Heart left ventricle (tissue), 16 donors: Measurements from ENCODE around the gene OPN4. TPM values are rescaled to one million over a fixed set of nuclear protein-coding genes. Genes with fewer than 3 reads are reported as not detected.

Experiments
- ATAC-seq, 4 donors: fragments of 200-7000 bp; cut with Tn5 transposase; one replicate each; pipeline ENCODE4 v1.9.1; 2020 to 2022; ENCODE audit warnings: moderate library complexity in 4 of 4, mild to moderate bottlenecking in 3 of 4, moderate number of reproducible peaks in 1 of 4
- DNase-seq, 5 donors: peaks; one replicate each; pipeline ENCODE4 v3.0.0-alpha.2; 2020
- H3K27ac ChIP-seq, 12 donors: fragments of 200-600 bp; sonication (generic) in 4 of 12; one replicate each; pipeline versions ENCODE4 v1.5.0 to v1.8.0; 2016 to 2022; ENCODE audit warnings: mild to moderate bottlenecking in 2 of 12
- H3K27me3 ChIP-seq, 9 donors: fragments of 200-600 bp; sonication (generic) in 2 of 9; one replicate each; pipeline versions ENCODE4 v1.5.1 to v1.8.0; 2016 to 2022; ENCODE audit warnings: mild to moderate bottlenecking in 3 of 9
- H3K36me3 ChIP-seq, 9 donors: fragments of 200-600 bp; sonication (generic) in 2 of 9; one replicate each; pipeline versions ENCODE4 v1.5.0 to v1.8.0; 2018 to 2022; ENCODE audit warnings: mild to moderate bottlenecking in 2 of 9
- H3K4me1 ChIP-seq, 12 donors: fragments of 200-600 bp; sonication (generic) in 4 of 12; one replicate each; pipeline versions ENCODE4 v1.5.0 to v1.8.0; 2016 to 2022; ENCODE audit warnings: mild to moderate bottlenecking in 3 of 12
- H3K4me3 ChIP-seq, 12 donors: fragments of 200-600 bp; sonication (generic) in 4 of 12; one replicate each; pipeline versions ENCODE4 v1.5.0 to v1.8.0; 2017 to 2022; ENCODE audit warnings: mild to moderate bottlenecking in 9 of 12, moderate library complexity in 4 of 12
- H3K9me3 ChIP-seq, 12 donors: fragments of 200-600 bp; sonication (generic) in 4 of 12; one replicate each; pipeline versions ENCODE4 v1.5.0 to v1.8.0; 2016 to 2022; ENCODE audit warnings: mild to moderate bottlenecking in 1 of 12
- CTCF ChIP-seq, 12 donors: fragments of 200-600 bp; sonication (generic) in 4 of 12; IDR thresholded peaks; one replicate each; pipeline versions ENCODE4 v1.5.0 to v1.8.0; 2018 to 2022; ENCODE audit warnings: antibody characterized with exemption in 12 of 12, mild to moderate bottlenecking in 5 of 12
- POLR2A ChIP-seq, 2 donors: fragments of 450-650 bp; IDR thresholded peaks; one replicate each; pipeline ENCODE4 v1.6.1; 2017; ENCODE audit warnings: antibody characterized with exemption in 2 of 2, mild to moderate bottlenecking in 2 of 2, moderate library complexity in 2 of 2
- WGBS, 4 donors: extraction: QIAGEN DNeasy Blood & Tissue Kit in 2 of 4; methylation state at CpG; one replicate each; pipeline versions ENCODE4 v1.1.5 to v1.1.7; 2013 to 2018; 5-methylcytosine and 5-hydroxymethylcytosine counted together
- intact Hi-C, 10 donors: fragments of 100-400 bp; cut with DNase I; formaldehyde crosslinking; loops; one replicate each; pipeline versions ENCODE4 v1.11.1 to v1.14.2; 2022
- long read RNA-seq, 3 donors: library from polyadenylated mRNA; unstranded; transcript quantifications; one replicate each; pipeline ENCODE4 v2.0.0, GENCODE V29; 2020 to 2021
- polyA plus RNA-seq, 2 donors: library from polyadenylated mRNA; stranded (reverse); fragments of 200-250 nt; gene quantifications; one replicate each; pipeline ENCODE4 v1.2.3, GENCODE V29; 2013
- total RNA-seq, 9 donors: library from RNA; depleted of rRNA in 2 of 9; stranded (reverse); fragments of >200 nt in 2 of 9; fragmentation: NEBNext Ultra II Directional in 3 of 9; extraction: Animal tissue kit (Norgen Biotek cat#: 25700) in 3 of 9; gene quantifications; one replicate each; pipeline versions ENCODE4 v1.1.0 to v1.2.4, GENCODE V29; 2016 to 2023
- donor health status: ischemic (EF 13 %, LVEDD 7.1; RV severe dilation, severe dysfunction).
- donor health status: healthy with polysubstance abuse.
- donor health status: DM: no; HTN: yes; CAD: no.
- donor health status: DM: no; HTN: no; CAD: no.
- donor health status: ischemic (EF 25% LVEDD 6.9; RV normal size, moderate dysfunction).
- donor health status: ischemic (EF 25% LVEDD 5.7; RV mildly dilated, moderate dysfunction).
- donor health status: healthy.
- donor health status: DM: yes; HTN: yes; CAD: no.
- donor health status: ischemic (EF 35%, LVEDD 5.7; RV mildly dilated, moderate dysfunction).
- donor health status: nonischemic (EF 11% LVEDD 7.7; RV severe dilation, severe dysfunction).
- donor health status: DM: yes; HTN: yes; CAD: no.
- donor health status: PGD.
- donor health status: ischemic (EF 29% LVEDD 5.4; RV normal size, mild dysfunction).
- donor health status: nonischemic (EF 23%, LVEDD 6.1; RV moderate dilation, normal function).

The OPN4 gene, protein sequence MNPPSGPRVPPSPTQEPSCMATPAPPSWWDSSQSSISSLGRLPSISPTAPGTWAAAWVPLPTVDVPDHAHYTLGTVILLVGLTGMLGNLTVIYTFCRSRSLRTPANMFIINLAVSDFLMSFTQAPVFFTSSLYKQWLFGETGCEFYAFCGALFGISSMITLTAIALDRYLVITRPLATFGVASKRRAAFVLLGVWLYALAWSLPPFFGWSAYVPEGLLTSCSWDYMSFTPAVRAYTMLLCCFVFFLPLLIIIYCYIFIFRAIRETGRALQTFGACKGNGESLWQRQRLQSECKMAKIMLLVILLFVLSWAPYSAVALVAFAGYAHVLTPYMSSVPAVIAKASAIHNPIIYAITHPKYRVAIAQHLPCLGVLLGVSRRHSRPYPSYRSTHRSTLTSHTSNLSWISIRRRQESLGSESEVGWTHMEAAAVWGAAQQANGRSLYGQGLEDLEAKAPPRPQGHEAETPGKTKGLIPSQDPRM
- total RNA-seq: under 1 TPM in 3 of 9 donors, not detected in 6; 0.19 to 0.28 (median 0.25) TPM
- under 1 TPM; 0.03 to 0.08 TPM for polyA plus RNA-seq
- long read RNA-seq, donor 1, partial matches to known transcripts: 0 of 18 reads
- long read RNA-seq, donor 1, other reads (novel, unspliced or antisense): 18 of 18 reads
- long read RNA-seq, donor 2, partial matches to known transcripts: 1 of 6 reads
- long read RNA-seq, donor 2, other reads (novel, unspliced or antisense): 5 of 6 reads
- long read RNA-seq, donor 3, partial matches to known transcripts: 0 of 2 reads
- long read RNA-seq, donor 3, other reads (novel, unspliced or antisense): 2 of 2 reads

- Histone ChIP-seq H3K27ac (no peak within 1 kb of the TSS), H3K4me1 (peaks cover 0 to 51% (median 15%) of the 10 kb centered on the region in 12 donors), H3K9me3 (no peaks in the 10 kb centered on the region), H3K36me3 (no peaks in the 10 kb centered on the region), H3K4me3 (no peak within 1 kb of the TSS), H3K27me3 (no peaks in the 10 kb centered on the region)
- intact Hi-C loops: no loop called here
- DNase-seq (peak in 2 of 5 donors; percentile 14 to 27), ATAC-seq (no peak)
- WGBS, 4 donors: 86 to 96% (median 92%) methylated on average over 6 to 17 of the region's 17 CpGs
- TF ChIP-seq CTCF (IDR thresholded peaks at IDR 0.05) (no peak), POLR2A (IDR thresholded peaks at IDR 0.05) (no peak)
These were observed at the start of gene OPN4 for GRCh38 chr10:86654411-86655172. TSS of gene OPN4 (plus strand) at chr10:86654547. CDS start at chr10:86654784, 237 bp downstream.

- no peak for DNase-seq
- Histone ChIP-seq H3K4me3 (no peak overlapping the region), H3K36me3 (no peaks in the 10 kb centered on the region), H3K4me1 (no peaks in the 10 kb centered on the region), H3K27me3 (no peaks in the 10 kb centered on the region), H3K9me3 (peaks cover 0 to 22% (median 0%) of the 10 kb centered on the region in 12 donors), H3K27ac (no peak overlapping the region)
- TF ChIP-seq CTCF (IDR thresholded peaks at IDR 0.05) (no peak), POLR2A (IDR thresholded peaks at IDR 0.05) (no peak)
- intact Hi-C loops: no loop called here
- ATAC-seq: no peak
These were observed 46.7 kb upstream of the OPN4 start for GRCh38 chr10:86607674-86608073.

DNA sequence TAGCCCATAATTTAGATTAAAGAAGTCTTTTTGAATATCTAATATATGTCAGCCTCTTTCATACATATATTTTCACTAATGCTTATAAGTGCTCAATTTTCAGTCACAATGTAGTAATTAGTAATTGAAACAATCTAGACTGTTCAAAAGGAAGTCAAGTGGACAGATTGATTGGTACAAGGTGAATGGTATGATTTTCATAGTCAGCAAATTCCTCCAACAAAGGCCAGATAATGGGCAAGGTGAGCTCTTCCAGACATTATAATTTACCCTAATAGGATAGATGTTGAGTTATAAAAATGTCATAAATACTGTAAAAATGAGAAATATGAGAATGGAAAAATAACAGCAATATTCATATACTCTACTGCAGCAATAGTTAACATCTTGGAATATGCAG, 44.4 kb upstream of the OPN4 start:
- TF ChIP-seq POLR2A (IDR thresholded peaks at IDR 0.05) (no peak), CTCF (IDR thresholded peaks at IDR 0.05) (no peak)
- no peaks in the 10 kb centered on the region for H3K27me3 ChIP-seq
- ATAC-seq (no peak), DNase-seq (no peak)
- no peaks in the 10 kb centered on the region for H3K36me3 ChIP-seq
- H3K4me3 ChIP-seq: no peak overlapping the region
- H3K4me1 ChIP-seq: no peaks in the 10 kb centered on the region
- intact Hi-C loops: no loop called here
- H3K9me3 ChIP-seq: peaks cover 0 to 22% (median 0%) of the 10 kb centered on the region in 12 donors
- no peak overlapping the region for H3K27ac ChIP-seq

DNA sequence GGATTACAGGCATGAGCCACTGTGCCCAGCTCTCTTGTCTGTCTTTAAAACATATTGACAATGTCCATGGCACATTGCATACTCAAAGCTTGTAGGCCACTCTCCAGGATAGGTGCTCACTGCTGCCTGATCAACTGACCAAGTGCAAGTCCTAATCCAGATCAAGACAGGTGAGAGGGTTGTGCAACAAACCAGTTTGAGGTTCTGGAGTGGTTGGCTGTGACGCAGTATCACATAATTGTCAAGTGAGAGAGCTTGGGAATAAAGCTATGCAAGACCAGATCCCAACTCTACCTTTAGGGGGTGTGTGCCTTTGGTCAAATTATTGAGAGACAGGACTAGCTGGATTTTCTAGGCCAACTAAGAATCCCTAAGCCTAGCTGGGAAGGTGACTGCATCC, 43.0 kb upstream of the OPN4 start:
- H3K27me3 ChIP-seq: no peaks in the 10 kb centered on the region
- DNase-seq (no peak), ATAC-seq (no peak)
- no peak for TF ChIP-seq CTCF (IDR thresholded peaks at IDR 0.05)
- TF ChIP-seq POLR2A (IDR thresholded peaks at IDR 0.05): no peak
- H3K9me3 ChIP-seq: peaks cover 0 to 9% (median 0%) of the 10 kb centered on the region in 12 donors
- no peaks in the 10 kb centered on the region for H3K36me3 ChIP-seq
- no peaks in the 10 kb centered on the region for H3K4me1 ChIP-seq
- WGBS, 4 donors: 83 to 95% (median 88%) methylated on average over 1 of the region's 1 CpG
- no peak overlapping the region for H3K4me3 ChIP-seq
- intact Hi-C loops: no loop called here
- no peak overlapping the region for H3K27ac ChIP-seq
